Measurements from ENCODE around the gene JUP. TPM values are rescaled to one million over a fixed set of nuclear protein-coding genes. Genes with fewer than 3 reads are reported as not detected.
"Not testable (repeated sequence)": the region's sequence is repeated elsewhere in the genome, so short reads cannot be mapped to it uniquely, and the experiment has no call there.

Gene JUP
- total RNA-seq, 1 donor from 2014 or later = 72.5 TPM

DNA sequence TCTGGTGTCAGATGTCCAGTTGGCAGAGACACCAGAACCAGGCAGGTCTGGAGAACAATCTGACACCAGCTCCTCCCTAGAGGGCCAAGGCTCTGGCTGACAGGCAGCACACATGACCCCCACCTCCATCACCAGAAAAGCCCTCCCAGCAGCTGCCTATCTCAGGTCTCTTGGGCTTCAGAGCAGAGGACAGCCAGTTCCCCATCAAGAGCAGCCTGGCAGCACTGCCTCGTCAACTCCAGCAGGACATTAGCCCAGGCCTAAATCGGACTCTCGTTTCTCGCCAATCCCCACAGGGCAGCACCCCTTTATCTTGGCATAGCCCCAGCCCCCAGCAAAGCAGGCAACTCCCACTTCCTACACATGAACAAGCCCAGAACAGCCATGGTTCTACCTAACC, 4.4 kb downstream of the JUP start:
- no peak for DNase-seq (ENCODE audit: low spot score)
- no peak for ATAC-seq

- ATAC-seq (no peak), DNase-seq (ENCODE audit: low spot score) (no peak)
Observed at GRCh38 chr17:41781404-41782110, 5.0 kb downstream of the JUP start.

GRCh38 chr17:41779954-41780353, 6.6 kb downstream of the JUP start:
- DNase-seq (ENCODE audit: low spot score) = no peak
- ATAC-seq = no peak

GRCh38 chr17:41777574-41778188, 8.8 kb downstream of the JUP start:
- ATAC-seq (peak; percentile 77), DNase-seq (ENCODE audit: low spot score) (peak; percentile 88)

DNA sequence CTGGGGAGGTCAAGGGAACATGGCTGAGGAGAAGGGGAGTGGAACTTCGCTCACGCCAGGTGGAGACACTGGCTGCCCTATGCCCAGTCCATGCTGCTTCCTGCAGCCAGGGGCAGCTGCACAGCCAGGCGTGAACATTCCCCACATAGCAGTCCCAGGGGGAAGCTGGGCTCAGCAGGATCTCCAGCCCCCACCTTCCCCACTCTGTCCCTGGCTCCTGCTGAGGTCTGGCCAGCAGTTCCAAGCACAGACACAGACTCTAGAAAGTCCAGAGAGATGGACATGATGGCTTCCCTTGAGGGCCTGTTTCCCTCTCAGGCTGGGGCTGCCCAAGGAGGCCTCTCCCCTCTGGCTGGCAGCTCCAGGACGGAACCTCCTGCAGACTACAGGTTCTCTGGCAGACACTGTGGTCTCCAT, 9.3 kb downstream of the JUP start:
- DNase-seq (ENCODE audit: low spot score) = peak; percentile 65
- ATAC-seq = peak; percentile 47

GRCh38 chr17:41776262-41776900, 10.1 kb downstream of the JUP start:
- DNase-seq (ENCODE audit: low spot score); ATAC-seq: not testable (repeated sequence)

- no peak for DNase-seq (ENCODE audit: low spot score)
- ATAC-seq = no peak
Observed at GRCh38 chr17:41775394-41776226, 10.9 kb downstream of the JUP start.

GRCh38 chr17:41773731-41774193, 12.7 kb downstream of the JUP start:
- ATAC-seq (no peak), DNase-seq (ENCODE audit: low spot score) (no peak)

DNA sequence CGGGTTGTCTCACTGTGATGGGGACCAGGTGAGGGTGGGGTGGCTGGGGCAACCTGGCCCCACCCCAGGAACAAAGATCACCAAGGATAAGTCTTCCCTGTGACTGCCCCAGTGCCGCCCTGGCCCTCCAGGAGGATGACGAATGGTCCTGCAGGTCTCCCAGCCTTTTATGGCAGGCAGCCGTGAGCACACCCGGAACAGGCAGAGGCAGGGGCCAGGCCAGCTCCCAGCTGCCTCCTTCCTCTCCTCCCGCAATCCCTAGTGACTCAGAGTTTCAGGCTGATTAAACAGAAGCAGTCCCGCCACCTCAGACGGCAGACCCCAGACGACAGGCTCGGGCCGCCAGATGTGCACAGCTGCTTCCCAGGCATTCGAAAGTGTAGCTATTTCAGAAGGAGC, 13.3 kb downstream of the JUP start:
- peak; percentile 67 for DNase-seq (ENCODE audit: low spot score)
- peak; percentile 42 for ATAC-seq

DNA sequence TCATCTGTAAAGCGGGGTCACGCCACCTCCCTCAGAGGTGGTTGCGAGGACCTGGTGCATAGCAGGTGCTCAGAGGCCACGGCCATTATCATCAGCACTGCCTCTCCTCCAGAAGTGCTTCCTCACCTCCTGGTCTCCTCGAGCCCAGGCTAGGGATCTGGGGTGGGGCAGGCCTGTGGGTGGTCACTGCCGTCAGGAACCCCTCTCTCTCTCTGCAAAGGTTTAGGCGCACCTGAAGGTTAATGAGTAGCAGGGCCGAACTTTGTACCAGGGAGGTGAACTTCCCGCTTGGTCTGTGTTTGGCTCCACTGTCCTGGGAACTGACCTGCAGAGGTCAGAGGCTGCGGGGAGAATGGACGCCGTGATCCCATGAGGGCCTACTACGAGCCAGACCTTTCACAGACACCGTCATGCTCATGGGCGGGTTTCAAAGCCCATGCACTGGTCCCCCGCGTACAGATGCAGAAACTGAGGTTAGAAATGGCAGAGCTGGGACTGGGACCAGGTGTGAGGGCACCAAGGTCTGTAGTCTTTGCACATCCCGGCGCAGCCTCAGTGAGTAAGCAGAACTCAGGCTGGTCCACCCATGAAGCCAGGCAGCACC, 13.8 kb downstream of the JUP start:
- peak; percentile 91 for DNase-seq (ENCODE audit: low spot score)

GRCh38 chr17:41772218-41772585, 14.3 kb downstream of the JUP start:
- ATAC-seq (peak; percentile 46), DNase-seq (ENCODE audit: low spot score) (peak; percentile 62)

More for the DNA sequence above, 13.8 kb downstream of the JUP start:
- peak; percentile 75 for ATAC-seq

- DNase-seq (ENCODE audit: low spot score) (no peak), ATAC-seq (no peak)
Observed at GRCh38 chr17:41771389-41772206, 14.9 kb downstream of the JUP start.

GRCh38 chr17:41769985-41770384, 16.5 kb downstream of the JUP start:
- no peak for DNase-seq (ENCODE audit: low spot score)

DNA sequence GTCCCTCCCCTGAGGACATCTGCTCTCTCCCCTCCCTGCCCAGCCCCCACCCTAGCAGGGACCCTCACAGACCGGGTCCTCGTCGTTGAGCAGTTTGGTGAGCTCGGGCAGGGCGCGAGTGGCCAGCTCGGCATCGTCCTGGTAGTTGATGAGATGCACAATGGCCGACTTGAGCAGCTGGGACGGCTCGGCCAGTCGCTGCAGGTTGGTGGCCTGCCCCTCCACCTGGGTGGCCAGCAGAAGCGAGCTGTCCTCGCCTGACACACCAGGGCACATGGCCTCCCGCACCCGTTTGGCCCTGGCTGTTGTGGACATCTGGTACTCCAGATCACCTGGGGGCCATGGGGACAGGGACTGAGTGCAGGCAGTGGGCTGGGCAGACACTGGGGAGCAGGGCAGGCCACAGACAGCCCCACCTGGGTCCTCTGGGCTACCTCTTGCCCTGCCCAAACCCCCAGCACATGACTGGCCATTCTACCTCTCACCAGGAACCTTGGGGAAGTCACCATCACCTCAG, 17.1 kb downstream of the JUP start:
- ATAC-seq (peak; percentile 4), DNase-seq (ENCODE audit: low spot score) (no peak)

More at GRCh38 chr17:41769985-41770384, 16.5 kb downstream of the JUP start:
- no peak for ATAC-seq

- DNase-seq (ENCODE audit: low spot score) (no peak), ATAC-seq (no peak)
Observed at GRCh38 chr17:41768682-41769288, 17.7 kb downstream of the JUP start.

GRCh38 chr17:41767324-41768042, 19.0 kb downstream of the JUP start:
- ATAC-seq = no peak
- DNase-seq (ENCODE audit: low spot score) = no peak

GRCh38 chr17:41766135-41766534, 20.4 kb downstream of the JUP start:
- ATAC-seq (no peak), DNase-seq (ENCODE audit: low spot score) (no peak)

- no peak for ATAC-seq
Observed at GRCh38 chr17:41763327-41763726, 23.2 kb downstream of the JUP start.

More at GRCh38 chr17:41763327-41763726, 23.2 kb downstream of the JUP start:
- DNase-seq (ENCODE audit: low spot score) = no peak

All from left lobe of liver (tissue), 2 donors.